Measurements from ENCODE around the gene DPPA3.
"Not testable (repeated sequence)": the region's sequence is repeated elsewhere in the genome, so short reads cannot be mapped to it uniquely, and the experiment has no call there.

Gene DPPA3

GRCh38 chr12:7731486-7731885 lies 20.3 kb downstream of the DPPA3 start:
- no peak for DNase-seq

GRCh38 chr12:7732993-7733392 lies 21.8 kb downstream of the DPPA3 start:
- DNase-seq, result no peak

GRCh38 chr12:7747246-7747645 lies 36.0 kb downstream of the DPPA3 start, which contains the start of gene CLEC4C:
Gene CLEC4C (minus strand): TSS chr12:7747375. CDS start chr12:7747348, 27 bp downstream.
- DNase-seq, result no peak

- no peak for DNase-seq
Observed at GRCh38 chr12:7748852-7749251, 37.6 kb downstream of the DPPA3 start.

- no peak for DNase-seq
Observed at GRCh38 chr12:7749442-7749841, 38.2 kb downstream of the DPPA3 start.

GRCh38 chr12:7750350-7750749 lies 39.1 kb downstream of the DPPA3 start:
- no peak for DNase-seq

- DNase-seq, result no peak
Observed at GRCh38 chr12:7751394-7751793, 40.2 kb downstream of the DPPA3 start.

GRCh38 chr12:7751941-7752922 lies 41.0 kb downstream of the DPPA3 start:
- DNase-seq, result not testable (repeated sequence)

GRCh38 chr12:7755668-7756067 lies 44.4 kb downstream of the DPPA3 start:
- not testable (repeated sequence) for DNase-seq

GRCh38 chr12:7756993-7757392 lies 45.8 kb downstream of the DPPA3 start:
- no peak for DNase-seq

GRCh38 chr12:7758766-7759140 lies 47.5 kb downstream of the DPPA3 start:
- no peak for DNase-seq

Data from NK-92 treated with Interleukin-12 subunit alpha and Interleukin-12 subunit beta, amount 100 ng/mL, for 24 hours (cell line).